SK-N-SH (cell line): ENCODE measurements around the gene KIF13A. TPM values are rescaled to one million over a fixed set of nuclear protein-coding genes. Genes with fewer than 3 reads are reported as not detected.

Experiments used
- CTCF ChIA-PET: fragments of 300-600, 350-600 bp; formaldehyde crosslinking; extraction: SDS; loops from one replicate; lab custom pipeline; 2021; lab: Yijun Ruan, JAX
- POLR2A ChIA-PET: fragments of 350-600 bp; sonication (Branson Sonifier 250); formaldehyde crosslinking; extraction: SDS; loops from one replicate; lab custom pipeline; 2020; ENCODE audit warnings: antibody characterized with exemption, inconsistent platforms; lab: Yijun Ruan, JAX
- DNase-seq: peaks from one replicate; pipeline ENCODE4 v3.0.0; 2012
- H2AFZ ChIP-seq: fragments of 200-600 bp; sonication (generic); 2 replicates; pipeline ENCODE4 v1.8.1; 2016; ENCODE audit warnings: antibody characterized with exemption, mild to moderate bottlenecking, low read depth
- H3F3A ChIP-seq: fragments of 200-600 bp; sonication (generic); replicated peaks from 2 replicates; pipeline ENCODE3; 2016; ENCODE audit warnings: antibody characterized with exemption, mild to moderate bottlenecking; ENCODE audit not compliant: insufficient read depth
- H3K27ac ChIP-seq, 2 experiments: fragments of 200-500 bp in 1 of 2; fragments of 200-600 bp in 1 of 2; sonication (Bioruptor generic) in 1 of 2; sonication (generic), shearing (Covaris generic) in 1 of 2; 2 replicates each; pipeline versions ENCODE4 v1.5.1 to v1.6.1; 2014 to 2016; ENCODE audit warnings: low read depth in 2 of 2, inconsistent platforms in 1 of 2, low read length in 1 of 2, mild to moderate bottlenecking in 1 of 2, mixed read lengths in 1 of 2
- H3K27me3 ChIP-seq: fragments of 200-600 bp; sonication (generic), shearing (Covaris generic); 2 replicates; pipeline ENCODE4 v1.6.1; 2016; ENCODE audit warnings: mixed run types; ENCODE audit not compliant: insufficient read depth
- H3K36me3 ChIP-seq, 2 experiments: fragments of 200-500 bp in 1 of 2; fragments of 200-600 bp in 1 of 2; sonication (Bioruptor generic) in 1 of 2; sonication (generic) in 1 of 2; replicated peaks in 1 of 2; 2 replicates each; pipeline versions ENCODE3 to v1.5.1; 2014 to 2016; ENCODE audit warnings: low read length in 1 of 2, mild to moderate bottlenecking in 1 of 2; ENCODE audit not compliant: insufficient read depth in 2 of 2, control insufficient read depth in 1 of 2
- H3K4me1 ChIP-seq, 2 experiments: fragments of 200-500 bp in 1 of 2; fragments of 200-600 bp in 1 of 2; sonication (Bioruptor generic) in 1 of 2; sonication (generic), shearing (Covaris generic) in 1 of 2; 2 replicates each; pipeline versions ENCODE4 v1.5.1 to v1.6.1; 2014 to 2016; ENCODE audit warnings: low read depth in 1 of 2, low read length in 1 of 2, mixed run types in 1 of 2; ENCODE audit not compliant: insufficient read depth in 2 of 2, control insufficient read depth in 1 of 2
- H3K4me2 ChIP-seq: fragments of 200-600 bp; sonication (generic), shearing (Covaris generic); 2 replicates; pipeline ENCODE4 v1.6.1; 2017; ENCODE audit warnings: mixed run types
- H3K4me3 ChIP-seq, 2 experiments: fragments of 200-500 bp in 1 of 2; fragments of 200-600 bp in 1 of 2; sonication (Bioruptor generic) in 1 of 2; sonication (generic), shearing (Covaris generic) in 1 of 2; 2 replicates each; pipeline versions ENCODE4 v1.5.1 to v1.8.1; 2014 to 2016; ENCODE audit warnings: low read depth in 2 of 2, inconsistent platforms in 1 of 2, low read length in 1 of 2, mild to moderate bottlenecking in 1 of 2, mixed read lengths in 1 of 2, moderate library complexity in 1 of 2
- H3K79me2 ChIP-seq: fragments of 200-600 bp; sonication (generic); 2 replicates; pipeline ENCODE4 v1.8.1; 2017; ENCODE audit warnings: mild to moderate bottlenecking; ENCODE audit not compliant: insufficient read depth
- H3K9ac ChIP-seq: fragments of 200-600 bp; sonication (generic); 2 replicates; pipeline ENCODE4 v1.6.1; 2017; ENCODE audit warnings: mixed run types
- H3K9me2 ChIP-seq: fragments of 200-600 bp; sonication (generic); 2 replicates; pipeline ENCODE4 v1.6.1; 2017; ENCODE audit warnings: mixed run types
- H3K9me3 ChIP-seq: fragments of 200-600 bp; sonication (generic); 2 replicates; pipeline ENCODE4 v1.6.1; 2017; ENCODE audit warnings: mixed run types, mild to moderate bottlenecking, moderate library complexity
- H4K20me1 ChIP-seq: fragments of 200-600 bp; sonication (generic); 2 replicates; pipeline ENCODE4 v1.6.1; 2017; ENCODE audit warnings: mild to moderate bottlenecking, mixed run types; ENCODE audit not compliant: insufficient read depth
- CHD2 ChIP-seq: fragments of 150-350 bp; IDR thresholded peaks from 2 replicates; pipeline ENCODE4 v1.6.1; 2018; ENCODE audit warnings: low read length; ENCODE audit not compliant: partially characterized antibody
- CTCF ChIP-seq: fragments of 200-600 bp; sonication (generic); IDR thresholded peaks from 2 replicates; pipeline ENCODE4 v1.6.1; 2017; ENCODE audit warnings: antibody characterized with exemption, mild to moderate bottlenecking, moderate library complexity
- ELF1 ChIP-seq: IDR thresholded peaks from 2 replicates; pipeline ENCODE4 v1.4.0; 2012
- EZH2phosphoT487 ChIP-seq: fragments of 200-600 bp; sonication (generic); IDR thresholded peaks from 2 replicates; pipeline ENCODE4 v1.6.1; 2017; ENCODE audit warnings: low read depth, mixed run types, mild to moderate bottlenecking, antibody characterized with exemption, moderate library complexity, borderline replicate concordance
- GATA2 ChIP-seq: sonication (generic); formaldehyde crosslinking; IDR thresholded peaks from 2 replicates; pipeline ENCODE4 v1.5.0; 2020; ENCODE audit warnings: mild to moderate bottlenecking, missing genetic modification reagents
- IRF3 ChIP-seq: fragments of 150-350 bp; IDR thresholded peaks from 2 replicates; pipeline ENCODE4 v1.6.1; 2016; ENCODE audit warnings: mild to moderate bottlenecking, low read depth, low read length
- JUND ChIP-seq: IDR thresholded peaks from 2 replicates; pipeline ENCODE4 v1.4.0; 2012
- MAX ChIP-seq: IDR thresholded peaks from 2 replicates; pipeline ENCODE4 v1.4.0; 2012; ENCODE audit warnings: low read depth
- MXI1 ChIP-seq: IDR thresholded peaks from 2 replicates; pipeline ENCODE4 v1.6.1; 2012; ENCODE audit warnings: mild to moderate bottlenecking, low read depth, low read length, improper control_type of control experiment
- SMC3 ChIP-seq: IDR thresholded peaks from 2 replicates; pipeline ENCODE4 v1.6.1; 2012; ENCODE audit warnings: low read depth, low read length, improper control_type of control experiment
- TAF1 ChIP-seq: IDR thresholded peaks from 2 replicates; pipeline ENCODE4 v1.6.1; 2012; ENCODE audit warnings: low read depth, mild to moderate bottlenecking, low read length, moderate library complexity, borderline replicate concordance
- TCF12 ChIP-seq: IDR thresholded peaks from 2 replicates; pipeline ENCODE4 v1.4.0; 2012
- USF2 ChIP-seq: fragments of 150-350 bp; IDR thresholded peaks from 2 replicates; pipeline ENCODE4 v1.6.1; 2017; ENCODE audit warnings: antibody characterized with exemption, low read length, low read depth, borderline replicate concordance
- WGBS: methylation state at CpG from one replicate; pipeline ENCODE4 v1.1.6; 2017; ENCODE audit warnings: low lambda C conversion rate; 5-methylcytosine and 5-hydroxymethylcytosine counted together
- polyA plus RNA-seq, 3 experiments: library from polyadenylated mRNA; depleted of rRNA; stranded (reverse); fragments of >200 nt; gene quantifications; 2 replicates each; pipeline ENCODE4 v1.2.3, GENCODE V29; 2012

KIF13A gene
- polyA plus RNA-seq, 1 of the 3 experiments (the other 2 are of a cell fraction) = 18.2 TPM

- TF ChIP-seq MAX = no peak
- TF ChIP-seq USF2 = no peak
- TF ChIP-seq TCF12 = no peak
- TF ChIP-seq CTCF = no peak
- no peak for TF ChIP-seq SMC3
- no peak for TF ChIP-seq GATA2 (CRISPR knock-in tag)
- TF ChIP-seq TAF1 = no peak
- no peak for TF ChIP-seq JUND
- no peak for TF ChIP-seq EZH2phosphoT487
- TF ChIP-seq, all 33 proteins: peak for 0
- no peak overlapping the region for H3K27ac ChIP-seq
- no peaks in the 10 kb centered on the region for H3F3A ChIP-seq
- no peaks in the 10 kb centered on the region for H4K20me1 ChIP-seq
- H3K79me2 ChIP-seq = no peaks in the 10 kb centered on the region
- H3K9me2 ChIP-seq = no peaks in the 10 kb centered on the region
- DNase-seq = no peak
- no peaks in the 10 kb centered on the region for H3K9me3 ChIP-seq
- H3K27me3 ChIP-seq = no peaks in the 10 kb centered on the region
- CTCF ChIA-PET = interaction anchor here (1.3 kb wide), 1 partner anchor 13 kb away, joined by 3 read pairs; no protein-coding TSS in a partner anchor
- 90% methylated on average over 6 of the region's 6 CpGs for WGBS
- H3K4me3 ChIP-seq = no peak overlapping the region
- H3K4me2 ChIP-seq = no peak overlapping the region
- H3K9ac ChIP-seq = no peak overlapping the region
- no peaks in the 10 kb centered on the region for H3K4me1 ChIP-seq
- H2AFZ ChIP-seq = no peak overlapping the region
- H3K36me3 ChIP-seq = no peaks in the 10 kb centered on the region
- POLR2A ChIA-PET = no interaction called here
Observed at GRCh38 chr6:18034798-18035202, 47.4 kb upstream of the KIF13A start.

DNA sequence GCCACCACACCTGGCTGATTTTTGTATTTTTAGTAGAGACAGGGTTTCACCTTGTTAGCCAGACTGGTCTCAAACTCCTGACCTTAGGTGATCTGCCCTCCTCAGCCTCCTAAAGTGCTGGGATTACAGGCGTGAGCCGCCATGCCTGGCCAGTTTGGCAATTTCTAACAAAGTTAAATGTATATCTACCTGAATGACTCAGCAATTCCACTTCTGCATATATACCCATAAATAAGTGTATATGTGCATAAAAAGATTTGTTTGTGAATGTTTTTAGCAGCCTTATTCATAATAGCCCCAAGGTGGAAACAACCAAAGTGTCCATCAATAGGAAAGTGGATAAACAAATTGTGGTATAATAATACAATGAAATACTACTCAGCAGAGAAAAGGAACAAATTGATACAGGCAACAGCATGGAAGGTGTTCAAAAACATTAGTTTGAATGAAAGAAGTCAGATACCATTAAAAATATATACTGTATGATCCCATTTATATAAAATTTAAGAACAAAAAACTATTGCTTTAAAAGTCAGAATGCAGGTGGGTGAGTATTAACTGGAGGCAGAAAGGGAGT, 44.3 kb upstream of the KIF13A start:
- TF ChIP-seq USF2 = no peak
- no peak for TF ChIP-seq ELF1
- TF ChIP-seq CHD2 = no peak
- TF ChIP-seq MXI1 = no peak
- no peak for TF ChIP-seq GATA2 (CRISPR knock-in tag)
- TF ChIP-seq IRF3 = no peak
- 97% methylated on average over 2 of the region's 2 CpGs for WGBS
- H3K4me1 ChIP-seq = no peaks in the 10 kb centered on the region
- POLR2A ChIA-PET = no interaction called here
- DNase-seq = no peak
- H3K4me2 ChIP-seq = no peak overlapping the region
- H3K9ac ChIP-seq = no peak overlapping the region
- H3F3A ChIP-seq = no peaks in the 10 kb centered on the region
- H3K9me3 ChIP-seq = no peaks in the 10 kb centered on the region
- H3K27ac ChIP-seq = no peak overlapping the region
- CTCF ChIA-PET = no interaction called here
- H4K20me1 ChIP-seq = no peaks in the 10 kb centered on the region
- no peaks in the 10 kb centered on the region for H3K79me2 ChIP-seq
- no peaks in the 10 kb centered on the region for H3K9me2 ChIP-seq
- no peaks in the 10 kb centered on the region for H3K36me3 ChIP-seq
- H3K4me3 ChIP-seq = no peak overlapping the region
- no peak overlapping the region for H2AFZ ChIP-seq
- H3K27me3 ChIP-seq = no peaks in the 10 kb centered on the region
